Heart right ventricle (tissue), 16 donors: ENCODE data around the gene SSR1. TPM values are rescaled to one million over a fixed set of nuclear protein-coding genes. Genes with fewer than 3 reads are reported as not detected.
A peak's percentile ranks its signal among the peaks of the same experiment; 100 is the strongest.

Source experiments
- ATAC-seq, 8 donors: fragments of 200-7000 bp; cut with Tn5 transposase; one replicate each; pipeline ENCODE4 v1.9.1; 2020; ENCODE audit warnings: mild to moderate bottlenecking in 8 of 8, moderate library complexity in 8 of 8, moderate number of reproducible peaks in 1 of 8
- DNase-seq, 2 donors: peaks; one replicate each; pipeline ENCODE4 v3.0.0-alpha.2; 2020
- H3K27ac ChIP-seq, 10 donors: fragments of 200-600 bp; sonication (generic) in 2 of 10; one replicate each; pipeline versions ENCODE4 v1.5.0 to v1.8.0; 2020 to 2022; ENCODE audit warnings: mild to moderate bottlenecking in 3 of 10
- H3K27me3 ChIP-seq, 7 donors: fragments of 200-600 bp; one replicate each; pipeline ENCODE4 v1.8.0; 2021 to 2022; ENCODE audit warnings: mild to moderate bottlenecking in 2 of 7
- H3K36me3 ChIP-seq, 9 donors: fragments of 200-600 bp; sonication (generic) in 1 of 9; one replicate each; pipeline versions ENCODE4 v1.5.0 to v1.8.0; 2020 to 2022; ENCODE audit warnings: mild to moderate bottlenecking in 2 of 9
- H3K4me1 ChIP-seq, 9 donors: fragments of 200-600 bp; sonication (generic) in 1 of 9; one replicate each; pipeline versions ENCODE4 v1.5.0 to v1.8.0; 2020 to 2022; ENCODE audit warnings: mild to moderate bottlenecking in 4 of 9
- H3K4me3 ChIP-seq, 10 donors: fragments of 200-600 bp; sonication (generic) in 2 of 10; one replicate each; pipeline versions ENCODE4 v1.5.0 to v1.8.0; 2020 to 2022; ENCODE audit warnings: mild to moderate bottlenecking in 7 of 10, moderate library complexity in 2 of 10
- H3K9me3 ChIP-seq, 11 donors: fragments of 200-600 bp in 10 of 11; sonication (generic) in 2 of 11; one replicate each; pipeline versions ENCODE4 v1.5.0 to v1.8.0; 2013 to 2022; ENCODE audit warnings: mild to moderate bottlenecking in 2 of 11, control low read depth in 1 of 11, moderate library complexity in 1 of 11
- CTCF ChIP-seq, 9 donors: fragments of 200-600 bp; sonication (generic) in 2 of 9; IDR thresholded peaks; one replicate each; pipeline versions ENCODE4 v1.5.0 to v1.8.0; 2021 to 2022; ENCODE audit warnings: antibody characterized with exemption in 9 of 9, mild to moderate bottlenecking in 5 of 9, moderate library complexity in 1 of 9
- WGBS, 2 donors: extraction: QIAGEN DNeasy Blood & Tissue Kit; methylation state at CpG; one replicate each; pipeline ENCODE4 v1.1.7; 2013; ENCODE audit warnings: inconsistent platforms in 1 of 2; 5-methylcytosine and 5-hydroxymethylcytosine counted together
- intact Hi-C, 10 donors: fragments of 100-400 bp; cut with DNase I; formaldehyde crosslinking; loops; one replicate each; pipeline versions ENCODE4 v1.11.1 to v1.14.2; 2022
- polyA plus RNA-seq, 2 donors: library from polyadenylated mRNA; stranded (reverse); fragments of 200-250 nt; gene quantifications; one replicate each; pipeline ENCODE4 v1.2.3, GENCODE V29; 2013
- total RNA-seq, 10 donors: library from RNA; stranded (reverse); fragmentation: NEBNext Ultra II Directional in 3 of 10; extraction: Animal tissue kit (Norgen Biotek cat#: 25700) in 3 of 10; gene quantifications; one replicate each; pipeline versions ENCODE4 v1.2.1 to v1.2.4, GENCODE V29; 2021 to 2023
- donor health status: Arrhythmogenic right ventricular cardiomyopathy.
- donor health status: ischemic (EF 13 %, LVEDD 7.1; RV severe dilation, severe dysfunction).
- donor health status: healthy with polysubstance abuse.
- donor health status: DM: no; HTN: yes; CAD: no.
- donor health status: DM: no; HTN: no; CAD: no.
- donor health status: ischemic (EF 25% LVEDD 6.9; RV normal size, moderate dysfunction).
- donor health status: ischemic (EF 25% LVEDD 5.7; RV mildly dilated, moderate dysfunction).
- donor health status: healthy.
- donor health status: DM: yes; HTN: yes; CAD: no.
- donor health status: Ischemic cardiomyopathy.
- donor health status: ischemic (EF 35%, LVEDD 5.7; RV mildly dilated, moderate dysfunction).
- donor health status: nonischemic (EF 11% LVEDD 7.7; RV severe dilation, severe dysfunction).
- donor health status: DM: yes; HTN: yes; CAD: no.
- donor health status: PGD.
- donor health status: ischemic (EF 29% LVEDD 5.4; RV normal size, mild dysfunction).
- donor health status: nonischemic (EF 23%, LVEDD 6.1; RV moderate dilation, normal function).

Gene SSR1
- total and polyA plus RNA-seq, 12 donors, result 8.3 to 80.5 (median 60.8) TPM

- Histone ChIP-seq H3K9me3 (no peaks in the 10 kb centered on the region), H3K4me3 (no peak overlapping the region), H3K4me1 (peaks cover 0 to 9% (median 0%) of the 10 kb centered on the region in 9 donors), H3K27ac (no peak overlapping the region), H3K27me3 (no peaks in the 10 kb centered on the region), H3K36me3 (no peaks in the 10 kb centered on the region)
- no peak for TF ChIP-seq CTCF (IDR thresholded peaks at IDR 0.05)
- ATAC-seq (no peak), DNase-seq (no peak)
- WGBS, 2 donors, result 88 to 89% methylated on average over 7 of the region's 7 CpGs
- intact Hi-C loops, result no loop called here
Measured at GRCh38 chr6:7331452-7331851, 18.5 kb upstream of the SSR1 start.

- DNase-seq (no peak), ATAC-seq (no peak)
- Histone ChIP-seq H3K27me3 (peaks cover 0 to 13% (median 0%) of the 10 kb centered on the region in 7 donors), H3K9me3 (no peaks in the 10 kb centered on the region), H3K36me3 (no peaks in the 10 kb centered on the region), H3K27ac (peak overlapping the region in 1 of 10 donors; percentile 6), H3K4me1 (peaks cover 0 to 27% (median 0%) of the 10 kb centered on the region in 9 donors), H3K4me3 (no peak overlapping the region)
- intact Hi-C loops, result loop anchor here in 1 of 10 donors (10.0 kb wide), 1 partner anchor 57 kb away; the partner anchor contains the start of genes CAGE1 and RIOK1
- WGBS, 2 donors, result 42 to 52% methylated on average over 2 of the region's 2 CpGs
- TF ChIP-seq CTCF (IDR thresholded peaks at IDR 0.05), result no peak
Measured at GRCh38 chr6:7328243-7328642, 15.2 kb upstream of the SSR1 start.

GRCh38 chr6:7325750-7326149 is 12.8 kb upstream of the SSR1 start:
- ATAC-seq (no peak), DNase-seq (no peak)
- peak overlapping the region in 1 of 10 donors; percentile 20 for H3K27ac ChIP-seq
- no peak for TF ChIP-seq CTCF (IDR thresholded peaks at IDR 0.05)
- 80 to 85% methylated on average over 3 of the region's 3 CpGs for WGBS, 2 donors
- peaks cover 0 to 13% (median 0%) of the 10 kb centered on the region in 7 donors for H3K27me3 ChIP-seq
- peaks cover 0 to 27% (median 0%) of the 10 kb centered on the region in 9 donors for H3K4me1 ChIP-seq
- no peaks in the 10 kb centered on the region for H3K9me3 ChIP-seq
- intact Hi-C loops, result loop anchor here in 1 of 10 donors (10.0 kb wide), 1 partner anchor 59 kb away; the partner anchor contains the start of genes CAGE1 and RIOK1
- H3K4me3 ChIP-seq, result no peak overlapping the region
- no peaks in the 10 kb centered on the region for H3K36me3 ChIP-seq

GRCh38 chr6:7324520-7324919 is 11.5 kb upstream of the SSR1 start:
- Histone ChIP-seq H3K4me1 (peaks cover 0 to 27% (median 0%) of the 10 kb centered on the region in 9 donors), H3K36me3 (no peaks in the 10 kb centered on the region), H3K27ac (peak overlapping the region in 2 of 10 donors; percentile 21 to 77), H3K9me3 (no peaks in the 10 kb centered on the region), H3K27me3 (peaks cover 0 to 13% (median 0%) of the 10 kb centered on the region in 7 donors), H3K4me3 (no peak overlapping the region)
- 66 to 69% methylated on average over 7 of the region's 7 CpGs for WGBS, 2 donors
- TF ChIP-seq CTCF (IDR thresholded peaks at IDR 0.05), result no peak
- intact Hi-C loops, result loop anchor here in 1 of 10 donors (10.0 kb wide), 1 partner anchor 60 kb away; the partner anchor contains the start of genes CAGE1 and RIOK1
- peak in 1 of 2 donors; percentile 22 for DNase-seq
- peak in 7 of 8 donors; percentile 55 to 88 (median 69) for ATAC-seq
